HepG2 (cell line): ENCODE data around the gene ZC3H18. TPM values are rescaled to one million over a fixed set of nuclear protein-coding genes. Genes with fewer than 3 reads are reported as not detected.

Experiments used
- BRF2 ChIP-seq: sonication (generic); formaldehyde crosslinking; IDR thresholded peaks from 2 replicates; pipeline ENCODE4 v1.8.1; 2022; ENCODE audit warnings: mild to moderate bottlenecking, missing genetic modification reagents
- DBP ChIP-seq: sonication (generic); formaldehyde crosslinking; IDR thresholded peaks from 2 replicates; pipeline ENCODE4 v1.4.0; 2020; ENCODE audit warnings: missing genetic modification reagents; ENCODE audit errors: not compliant biosample characterization
- HMG20A ChIP-seq: IDR thresholded peaks from 2 replicates; pipeline ENCODE4 v1.6.1; 2016; ENCODE audit warnings: borderline replicate concordance
- KDM1A ChIP-seq: IDR thresholded peaks from 2 replicates; pipeline ENCODE4 v1.6.1; 2016; ENCODE audit warnings: missing compliant biosample characterization
- KDM5B ChIP-seq: sonication (generic); formaldehyde crosslinking; IDR thresholded peaks from 2 replicates; pipeline ENCODE4 v1.4.0; 2020; ENCODE audit warnings: missing genetic modification reagents, mild to moderate bottlenecking, borderline replicate concordance
- NFYC ChIP-seq: IDR thresholded peaks from 2 replicates; pipeline ENCODE4 v1.6.1; 2016; ENCODE audit warnings: missing genetic modification reagents, missing compliant biosample characterization
- RBFOX2 ChIP-seq: fragments of 200-400 bp; formaldehyde crosslinking; IDR thresholded peaks from 2 replicates; pipeline ENCODE4 v1.6.1; 2017; ENCODE audit warnings: low read depth, mild to moderate bottlenecking, low read length
- REL ChIP-seq: sonication (generic); formaldehyde crosslinking; conservative IDR thresholded peaks from 2 replicates; pipeline ENCODE4 v1.8.0; 2022; ENCODE audit warnings: mild to moderate bottlenecking, missing genetic modification reagents, moderate library complexity
- TBX2 ChIP-seq: sonication (generic); formaldehyde crosslinking; IDR thresholded peaks from 2 replicates; pipeline ENCODE4 v1.5.0; 2020; ENCODE audit warnings: missing genetic modification reagents, mild to moderate bottlenecking, borderline replicate concordance
- ZBTB33 ChIP-seq: sonication (generic); formaldehyde crosslinking; IDR thresholded peaks from 2 replicates; pipeline ENCODE4 v1.4.0; 2020; ENCODE audit warnings: missing genetic modification reagents
- ZNF232 ChIP-seq: sonication (generic); formaldehyde crosslinking; IDR thresholded peaks from 2 replicates; pipeline ENCODE4 v1.4.0; 2020; ENCODE audit warnings: missing genetic modification reagents, borderline replicate concordance
- ZNF430 ChIP-seq: sonication (generic); formaldehyde crosslinking; IDR thresholded peaks from 2 replicates; pipeline ENCODE4 v1.9.0; 2021; ENCODE audit warnings: mild to moderate bottlenecking, missing genetic modification reagents
- ZNF562 ChIP-seq: sonication (generic); formaldehyde crosslinking; IDR thresholded peaks from 2 replicates; pipeline ENCODE4 v1.8.0; 2022; ENCODE audit warnings: missing genetic modification reagents, borderline replicate concordance
- ZNF720 ChIP-seq: sonication (generic); formaldehyde crosslinking; IDR thresholded peaks from 2 replicates; pipeline ENCODE4 v1.4.0; 2020; ENCODE audit warnings: missing genetic modification reagents
- ZNF75D ChIP-seq: sonication (generic); formaldehyde crosslinking; IDR thresholded peaks from 2 replicates; pipeline ENCODE4 v1.8.1; 2023; ENCODE audit warnings: missing genetic modification reagents, mild to moderate bottlenecking, borderline replicate concordance
- ZNF879 ChIP-seq: sonication (generic); formaldehyde crosslinking; IDR thresholded peaks from 2 replicates; pipeline ENCODE4 v1.8.1; 2023; ENCODE audit warnings: missing genetic modification reagents
- polyA plus RNA-seq, 8 experiments: library from polyadenylated mRNA; depleted of rRNA in 3 of 8; stranded (reverse) in 7 of 8; unstranded in 1 of 8; fragments of >200 nt; fragmentation: Illumina TruSeq in 4 of 8; extraction: Trizol in 4 of 8; gene quantifications; 2 replicates each; pipeline versions ENCODE4 v1.2.1 to v1.2.3, GENCODE V29; 2011 to 2016; ENCODE audit warnings: low read depth in 4 of 8, missing spikeins in 1 of 8, mixed read lengths in 1 of 8; ENCODE audit not compliant: insufficient read depth in 1 of 8
- total RNA-seq, 5 experiments: library from RNA; depleted of rRNA; stranded (reverse); fragments of >200 nt; fragmentation: Illumina TruSeq; extraction: Trizol; gene quantifications; 2 replicates each; pipeline ENCODE4 v1.2.3, GENCODE V29; 2016; ENCODE audit warnings: low read depth in 1 of 5
- TF ChIP-seq, protein P1 (sequence below): sonication (generic); formaldehyde crosslinking; IDR thresholded peaks from 2 replicates; pipeline ENCODE4 v1.5.0; 2020; ENCODE audit warnings: missing genetic modification reagents, mild to moderate bottlenecking, borderline replicate concordance
- TF ChIP-seq, protein P2 (sequence below): sonication (generic); formaldehyde crosslinking; IDR thresholded peaks from 2 replicates; pipeline ENCODE4 v1.4.0; 2020; ENCODE audit warnings: missing genetic modification reagents
- TF ChIP-seq, protein P3 (sequence below): sonication (generic); formaldehyde crosslinking; IDR thresholded peaks from 2 replicates; pipeline ENCODE4 v1.4.0; 2020; ENCODE audit warnings: low read depth, missing genetic modification reagents

Gene ZC3H18
- total and polyA plus RNA-seq, 2 of the 13 experiments (the other 11 are each of a cell fraction or from before 2014, with no cell fraction given) = 11.2 to 27.4 TPM

GRCh38 chr16:88560714-88561484 is 9.3 kb upstream of the ZC3H18 start (continued):
- TF ChIP-seq KDM5B (CRISPR knock-in tag) = peak; percentile 93
- TF ChIP-seq, protein P1, sequence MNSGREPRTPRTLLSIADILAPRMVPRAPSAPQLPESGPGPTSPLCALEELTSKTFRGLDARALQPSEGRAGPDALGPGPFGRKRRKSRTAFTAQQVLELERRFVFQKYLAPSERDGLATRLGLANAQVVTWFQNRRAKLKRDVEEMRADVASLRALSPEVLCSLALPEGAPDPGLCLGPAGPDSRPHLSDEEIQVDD (CRISPR knock-in tag) = peak; percentile 97; the same call in 1 of the 2 replicates
- TF ChIP-seq, protein P2, sequence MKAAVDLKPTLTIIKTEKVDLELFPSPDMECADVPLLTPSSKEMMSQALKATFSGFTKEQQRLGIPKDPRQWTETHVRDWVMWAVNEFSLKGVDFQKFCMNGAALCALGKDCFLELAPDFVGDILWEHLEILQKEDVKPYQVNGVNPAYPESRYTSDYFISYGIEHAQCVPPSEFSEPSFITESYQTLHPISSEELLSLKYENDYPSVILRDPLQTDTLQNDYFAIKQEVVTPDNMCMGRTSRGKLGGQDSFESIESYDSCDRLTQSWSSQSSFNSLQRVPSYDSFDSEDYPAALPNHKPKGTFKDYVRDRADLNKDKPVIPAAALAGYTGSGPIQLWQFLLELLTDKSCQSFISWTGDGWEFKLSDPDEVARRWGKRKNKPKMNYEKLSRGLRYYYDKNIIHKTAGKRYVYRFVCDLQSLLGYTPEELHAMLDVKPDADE (CRISPR knock-in tag) = peak; percentile 99
- peak; percentile 70 for TF ChIP-seq NFYC (CRISPR knock-in tag)
- TF ChIP-seq ZNF430 = peak; percentile 100
- TF ChIP-seq ZBTB33 (CRISPR knock-in tag) = peak; percentile 87
- TF ChIP-seq BRF2 (CRISPR knock-in tag) = peak; percentile 75
- peak; percentile 76; the same call in 1 of the 2 replicates for TF ChIP-seq ZNF562 (CRISPR knock-in tag)
- TF ChIP-seq REL (CRISPR knock-in tag) = peak; percentile 99
- TF ChIP-seq, protein P3, sequence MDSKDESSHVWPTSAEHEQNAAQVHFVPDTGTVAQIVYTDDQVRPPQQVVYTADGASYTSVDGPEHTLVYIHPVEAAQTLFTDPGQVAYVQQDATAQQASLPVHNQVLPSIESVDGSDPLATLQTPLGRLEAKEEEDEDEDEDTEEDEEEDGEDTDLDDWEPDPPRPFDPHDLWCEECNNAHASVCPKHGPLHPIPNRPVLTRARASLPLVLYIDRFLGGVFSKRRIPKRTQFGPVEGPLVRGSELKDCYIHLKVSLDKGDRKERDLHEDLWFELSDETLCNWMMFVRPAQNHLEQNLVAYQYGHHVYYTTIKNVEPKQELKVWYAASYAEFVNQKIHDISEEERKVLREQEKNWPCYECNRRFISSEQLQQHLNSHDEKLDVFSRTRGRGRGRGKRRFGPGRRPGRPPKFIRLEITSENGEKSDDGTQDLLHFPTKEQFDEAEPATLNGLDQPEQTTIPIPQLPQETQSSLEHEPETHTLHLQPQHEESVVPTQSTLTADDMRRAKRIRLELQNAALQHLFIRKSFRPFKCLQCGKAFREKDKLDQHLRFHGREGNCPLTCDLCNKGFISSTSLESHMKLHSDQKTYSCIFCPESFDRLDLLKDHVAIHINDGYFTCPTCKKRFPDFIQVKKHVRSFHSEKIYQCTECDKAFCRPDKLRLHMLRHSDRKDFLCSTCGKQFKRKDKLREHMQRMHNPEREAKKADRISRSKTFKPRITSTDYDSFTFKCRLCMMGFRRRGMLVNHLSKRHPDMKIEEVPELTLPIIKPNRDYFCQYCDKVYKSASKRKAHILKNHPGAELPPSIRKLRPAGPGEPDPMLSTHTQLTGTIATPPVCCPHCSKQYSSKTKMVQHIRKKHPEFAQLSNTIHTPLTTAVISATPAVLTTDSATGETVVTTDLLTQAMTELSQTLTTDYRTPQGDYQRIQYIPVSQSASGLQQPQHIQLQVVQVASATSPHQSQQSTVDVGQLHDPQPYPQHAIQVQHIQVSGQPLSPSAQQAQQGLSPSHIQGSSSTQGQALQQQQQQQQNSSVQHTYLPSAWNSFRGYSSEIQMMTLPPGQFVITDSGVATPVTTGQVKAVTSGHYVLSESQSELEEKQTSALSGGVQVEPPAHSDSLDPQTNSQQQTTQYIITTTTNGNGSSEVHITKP (CRISPR knock-in tag) = peak; percentile 95
- TF ChIP-seq ZNF232 (CRISPR knock-in tag) = peak; percentile 100
- peak; percentile 92 for TF ChIP-seq TBX2 (CRISPR knock-in tag)
- TF ChIP-seq ZNF720 = peak; percentile 99
- peak; percentile 99 for TF ChIP-seq DBP (CRISPR knock-in tag)
- TF ChIP-seq KDM1A (CRISPR knock-in tag) = peak; percentile 75; the same call in 1 of the 2 replicates
- TF ChIP-seq RBFOX2 = no peak
- peak; percentile 99 for TF ChIP-seq ZNF75D (CRISPR knock-in tag)
- TF ChIP-seq ZNF879 = peak; percentile 99
- TF ChIP-seq HMG20A (CRISPR knock-in tag) = peak; percentile 92
